Caco-2 (cell line): ENCODE measurements around the gene DPP10. TPM values are rescaled to one million over a fixed set of nuclear protein-coding genes. Genes with fewer than 3 reads are reported as not detected.

ENCODE experiments used
- BruUV-seq: library from RNA; stranded (reverse); fragments of 400-500 nt; replicated peaks from 2 replicates; lab custom pipeline; 2021; lab: Mats Ljungman, UMichigan
- CTCF ChIA-PET: fragments of 300-600 bp; sonication (Branson Sonifier 250); formaldehyde crosslinking; loops from one replicate; lab custom pipeline; 2022; ENCODE audit warnings: antibody characterized with exemption; lab: Charles Lee
- POLR2A ChIA-PET: fragments of 300-600 bp; sonication (Branson Sonifier 250); formaldehyde crosslinking; loops from one replicate; lab custom pipeline; 2022; ENCODE audit warnings: antibody characterized with exemption; lab: Charles Lee
- DNase-seq, 2 experiments: peaks; one replicate each; pipeline versions ENCODE4 v3.0.0 to v3.0.0-alpha.2; 2020 to 2022
- H3K27me3 ChIP-seq: replicated peaks from 2 replicates; pipeline ENCODE4 v1.6.0; 2011; ENCODE audit warnings: low read length; ENCODE audit not compliant: control insufficient read depth, insufficient read depth
- H3K36me3 ChIP-seq: 2 replicates; pipeline ENCODE4 v1.5.1; 2011; ENCODE audit warnings: low read length; ENCODE audit not compliant: control insufficient read depth, insufficient read depth
- H3K4me1 ChIP-seq: fragments of 250-450 bp; sonication (Bioruptor Pico); 2 replicates; pipeline ENCODE4 v1.5.1; 2020; ENCODE audit warnings: mild to moderate bottlenecking
- H3K4me3 ChIP-seq: 2 replicates; pipeline ENCODE4 v1.5.1; 2011; ENCODE audit warnings: low read depth, mild to moderate bottlenecking, control low read depth, low read length
- H3K9me3 ChIP-seq: fragments of 250-450 bp; sonication (Bioruptor Pico); 2 replicates; pipeline ENCODE4 v1.5.1; 2020; ENCODE audit warnings: mild to moderate bottlenecking, moderate library complexity
- H3K27ac Mint-ChIP-seq: one replicate; pipeline ENCODE4 v1.8.0; 2022; ENCODE audit warnings: mixed read lengths; ENCODE audit not compliant: unreplicated experiment
- H3K27me3 Mint-ChIP-seq: one replicate; pipeline ENCODE4 v1.8.0; 2022; ENCODE audit warnings: mixed read lengths; ENCODE audit not compliant: insufficient read depth, unreplicated experiment
- H3K36me3 Mint-ChIP-seq: one replicate; pipeline ENCODE4 v1.8.0; 2022; ENCODE audit warnings: mild to moderate bottlenecking, mixed read lengths; ENCODE audit not compliant: insufficient read depth, unreplicated experiment
- H3K4me1 Mint-ChIP-seq: one replicate; pipeline ENCODE4 v1.8.0; 2022; ENCODE audit warnings: low read depth, mixed read lengths; ENCODE audit not compliant: unreplicated experiment
- H3K4me3 Mint-ChIP-seq: one replicate; pipeline ENCODE4 v1.8.0; 2022; ENCODE audit warnings: mild to moderate bottlenecking, moderate library complexity, mixed read lengths; ENCODE audit not compliant: unreplicated experiment
- H3K9me3 Mint-ChIP-seq: one replicate; pipeline ENCODE4 v1.8.0; 2022; ENCODE audit warnings: mixed read lengths; ENCODE audit not compliant: unreplicated experiment
- intact Hi-C: fragments of 100-400 bp; cut with micrococcal nuclease; formaldehyde crosslinking; loops from one replicate; pipeline ENCODE4 v1.10.0; 2022; ENCODE audit not compliant: unreplicated experiment
- total RNA-seq: library from RNA; stranded (reverse); gene quantifications from 2 replicates; pipeline ENCODE4 v1.2.3, GENCODE V29; 2022
- TF ChIP-seq, protein P1 (sequence below), 2 experiments: fragments of 200-600 bp in 1 of 2; IDR thresholded peaks; 1 replicate in 1 of 2; 2 replicates in 1 of 2; pipeline versions ENCODE4 v1.5.1 to v1.8.0; 2011 to 2022; ENCODE audit warnings: antibody characterized with exemption in 1 of 2, control low read depth in 1 of 2, inconsistent platforms in 1 of 2, low read depth in 1 of 2, low read length in 1 of 2, mild to moderate bottlenecking in 1 of 2, moderate library complexity in 1 of 2; ENCODE audit not compliant: insufficient read depth in 1 of 2, severe bottlenecking in 1 of 2, unreplicated experiment in 1 of 2

DPP10 gene
- total RNA-seq, 1 experiment from 2014 or later, result not detected

DNA sequence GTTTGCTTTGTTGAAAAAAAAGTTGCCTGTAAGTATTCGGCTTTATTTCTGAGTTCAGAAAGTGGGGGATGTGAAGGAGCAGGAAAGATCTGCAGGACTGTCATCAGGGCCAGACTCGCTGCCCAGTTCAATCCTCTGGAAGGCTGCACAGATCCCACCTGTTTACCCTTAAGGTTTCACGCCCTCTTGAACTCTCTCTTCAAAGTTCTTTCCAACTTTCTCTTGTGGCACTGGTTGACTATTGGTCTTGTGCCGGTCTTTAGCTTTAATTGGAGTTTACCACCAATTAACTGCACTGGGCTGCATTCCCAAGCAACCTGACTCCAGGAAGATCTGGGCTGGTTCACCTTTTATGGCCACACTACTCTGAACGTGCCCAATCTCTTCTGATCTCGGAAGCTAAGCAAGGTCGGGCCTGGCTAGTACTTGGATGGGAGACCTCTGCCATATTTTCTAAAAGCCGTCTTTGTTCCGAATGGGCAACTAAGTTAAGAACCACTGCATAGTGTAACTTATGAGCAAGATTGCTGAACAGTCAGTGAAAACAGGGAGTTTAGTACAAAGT is 495.0 kb downstream of the DPP10 start:
- no peak overlapping the region for H3K4me3 ChIP-seq
- Mint-ChIP-seq H3K27me3 (peaks cover 4% of the 10 kb centered on the region), H3K36me3 (no peaks in the 10 kb centered on the region), H3K9me3 (no peaks in the 10 kb centered on the region), H3K4me3 (no peak overlapping the region), H3K4me1 (no peaks in the 10 kb centered on the region), H3K27ac (no peak overlapping the region)
- no peak for DNase-seq
- H3K4me1 ChIP-seq, result no peaks in the 10 kb centered on the region
- TF ChIP-seq, protein P1, sequence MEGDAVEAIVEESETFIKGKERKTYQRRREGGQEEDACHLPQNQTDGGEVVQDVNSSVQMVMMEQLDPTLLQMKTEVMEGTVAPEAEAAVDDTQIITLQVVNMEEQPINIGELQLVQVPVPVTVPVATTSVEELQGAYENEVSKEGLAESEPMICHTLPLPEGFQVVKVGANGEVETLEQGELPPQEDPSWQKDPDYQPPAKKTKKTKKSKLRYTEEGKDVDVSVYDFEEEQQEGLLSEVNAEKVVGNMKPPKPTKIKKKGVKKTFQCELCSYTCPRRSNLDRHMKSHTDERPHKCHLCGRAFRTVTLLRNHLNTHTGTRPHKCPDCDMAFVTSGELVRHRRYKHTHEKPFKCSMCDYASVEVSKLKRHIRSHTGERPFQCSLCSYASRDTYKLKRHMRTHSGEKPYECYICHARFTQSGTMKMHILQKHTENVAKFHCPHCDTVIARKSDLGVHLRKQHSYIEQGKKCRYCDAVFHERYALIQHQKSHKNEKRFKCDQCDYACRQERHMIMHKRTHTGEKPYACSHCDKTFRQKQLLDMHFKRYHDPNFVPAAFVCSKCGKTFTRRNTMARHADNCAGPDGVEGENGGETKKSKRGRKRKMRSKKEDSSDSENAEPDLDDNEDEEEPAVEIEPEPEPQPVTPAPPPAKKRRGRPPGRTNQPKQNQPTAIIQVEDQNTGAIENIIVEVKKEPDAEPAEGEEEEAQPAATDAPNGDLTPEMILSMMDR (IDR thresholded peaks at IDR 0.05; ENCODE audit: insufficient read depth in 1 of 2, low read depth in 1 of 2, low read length in 1 of 2, severe bottlenecking in 1 of 2, unreplicated experiment in 1 of 2), result no peak
- CTCF ChIA-PET, result no interaction called here
- intact Hi-C loops, result no loop called here
- no peaks in the 10 kb centered on the region for H3K27me3 ChIP-seq
- POLR2A ChIA-PET, result no interaction called here
- H3K36me3 ChIP-seq, result no peaks in the 10 kb centered on the region
- H3K9me3 ChIP-seq, result 0 out of 2 replicates have a peak, but pooled peaks cover 3% of the 10 kb centered on the region
- BruUV-seq, result no TSS peak

- H3K4me1 Mint-ChIP-seq, result no peaks in the 10 kb centered on the region
- no peaks in the 10 kb centered on the region for H3K36me3 Mint-ChIP-seq
- no peaks in the 10 kb centered on the region for H3K27me3 Mint-ChIP-seq
- no TSS peak for BruUV-seq
- H3K4me3 Mint-ChIP-seq, result no peak overlapping the region
- H3K9me3 Mint-ChIP-seq, result no peaks in the 10 kb centered on the region
- no peak for DNase-seq
- TF ChIP-seq, protein P1 (IDR thresholded peaks at IDR 0.05; ENCODE audit: insufficient read depth in 1 of 2, low read depth in 1 of 2, low read length in 1 of 2, severe bottlenecking in 1 of 2, unreplicated experiment in 1 of 2), result no peak
- ChIA-PET POLR2A (no interaction called here), CTCF (no interaction called here)
- no peaks in the 10 kb centered on the region for H3K27me3 ChIP-seq
- intact Hi-C loops, result loop anchor here (5.0 kb wide), 1 partner anchor 329 kb away; no protein-coding TSS in a partner anchor
- no peak overlapping the region for H3K4me3 ChIP-seq
- H3K9me3 ChIP-seq, result 0 out of 2 replicates have a peak, but pooled peaks cover 3% of the 10 kb centered on the region
- no peaks in the 10 kb centered on the region for H3K4me1 ChIP-seq
- no peaks in the 10 kb centered on the region for H3K36me3 ChIP-seq
- H3K27ac Mint-ChIP-seq, result no peak overlapping the region
Observed at GRCh38 chr2:114940785-114941458, 498.5 kb downstream of the DPP10 start.

DNA sequence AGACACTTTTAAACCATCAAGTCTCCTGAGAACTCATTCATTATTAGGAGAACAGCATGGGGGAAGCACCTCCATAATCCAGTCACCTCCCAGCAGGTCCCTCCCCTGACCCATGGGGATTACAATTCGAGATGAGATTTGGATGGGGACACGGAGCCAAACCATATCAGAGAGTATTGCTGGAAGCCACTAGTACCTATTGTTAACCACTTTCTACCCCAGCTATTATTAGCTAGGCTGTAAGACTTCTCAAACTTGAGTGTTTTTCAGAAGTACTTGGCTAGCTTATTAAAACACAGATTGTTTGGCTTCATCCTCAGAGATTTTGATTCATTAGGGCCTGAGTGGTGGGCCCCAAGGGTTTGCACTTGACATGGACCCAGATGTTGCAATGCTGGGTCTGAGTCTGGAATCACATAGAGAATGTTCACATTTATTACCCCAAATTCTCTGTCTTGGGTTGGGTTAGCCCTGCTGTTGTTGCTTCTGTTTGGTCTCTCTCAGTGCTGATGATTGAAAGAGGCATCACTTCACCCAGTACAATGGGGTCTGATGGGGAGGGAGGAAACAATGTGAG is 506.9 kb downstream of the DPP10 start:
- Mint-ChIP-seq H3K36me3 (no peaks in the 10 kb centered on the region), H3K4me1 (no peaks in the 10 kb centered on the region), H3K9me3 (no peaks in the 10 kb centered on the region), H3K4me3 (no peak overlapping the region), H3K27me3 (peaks cover 7% of the 10 kb centered on the region), H3K27ac (no peak overlapping the region)
- H3K9me3 ChIP-seq, result no peaks in the 10 kb centered on the region; the same call in 1 of the 2 replicates
- TF ChIP-seq, protein P1 (IDR thresholded peaks at IDR 0.05; ENCODE audit: insufficient read depth in 1 of 2, low read depth in 1 of 2, low read length in 1 of 2, severe bottlenecking in 1 of 2, unreplicated experiment in 1 of 2), result no peak
- no peak overlapping the region for H3K4me3 ChIP-seq
- H3K27me3 ChIP-seq, result no peaks in the 10 kb centered on the region
- CTCF ChIA-PET, result no interaction called here
- POLR2A ChIA-PET, result no interaction called here
- no peak for DNase-seq
- H3K36me3 ChIP-seq, result no peaks in the 10 kb centered on the region
- BruUV-seq, result no TSS peak
- intact Hi-C loops, result no loop called here
- no peaks in the 10 kb centered on the region for H3K4me1 ChIP-seq
